ENCODE data around the gene CRELD2. TPM values are rescaled to one million over a fixed set of nuclear protein-coding genes. Genes with fewer than 3 reads are reported as not detected.

Gene CRELD2
- total and polyA plus RNA-seq, 2 experiments from 2014 or later = 35.7 to 47.7 TPM

DNA sequence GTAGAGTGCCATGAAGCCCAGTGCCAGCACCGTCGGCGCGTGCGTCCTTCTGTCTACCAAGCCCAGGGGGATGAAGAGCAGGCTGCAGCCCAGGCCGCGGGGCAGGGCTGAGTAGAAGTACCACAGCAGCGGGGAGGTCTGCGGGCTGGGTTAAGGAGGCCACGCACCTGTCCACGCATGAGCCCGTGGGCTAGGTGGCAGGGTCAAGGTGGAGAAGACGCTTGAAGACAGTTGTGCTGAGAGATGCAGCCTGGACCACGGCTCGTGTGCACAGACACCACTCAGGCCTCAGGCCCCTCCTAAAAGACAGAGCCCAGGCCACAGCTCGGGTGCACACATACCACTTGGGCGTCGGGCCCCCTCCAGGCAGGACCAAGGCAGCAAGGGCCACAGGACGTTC lies 10.6 kb upstream of the CRELD2 start:
- no peak overlapping the region for H3K4me2 ChIP-seq
- H3K27me3 ChIP-seq (ENCODE audit: insufficient read depth) = no peaks in the 10 kb centered on the region
- Mint-ChIP-seq H3K4me3 (no peak overlapping the region), H3K4me1 (no peaks in the 10 kb centered on the region), H3K9me3 (no peaks in the 10 kb centered on the region), H3K27me3 (ENCODE audit: insufficient read depth, low read depth, poor library complexity) (peaks cover 16% of the 10 kb centered on the region), H3K27ac (no peak overlapping the region), H3K36me3 (ENCODE audit: low read depth) (peaks cover 28% of the 10 kb centered on the region)
- no peak overlapping the region for H3K4me3 ChIP-seq
- H3K9me2 ChIP-seq (ENCODE audit: insufficient read depth) = no peaks in the 10 kb centered on the region
- H3K36me3 ChIP-seq (ENCODE audit: insufficient read depth) = no peaks in the 10 kb centered on the region
- no peak for ATAC-seq
- TF ChIP-seq, protein P1, sequence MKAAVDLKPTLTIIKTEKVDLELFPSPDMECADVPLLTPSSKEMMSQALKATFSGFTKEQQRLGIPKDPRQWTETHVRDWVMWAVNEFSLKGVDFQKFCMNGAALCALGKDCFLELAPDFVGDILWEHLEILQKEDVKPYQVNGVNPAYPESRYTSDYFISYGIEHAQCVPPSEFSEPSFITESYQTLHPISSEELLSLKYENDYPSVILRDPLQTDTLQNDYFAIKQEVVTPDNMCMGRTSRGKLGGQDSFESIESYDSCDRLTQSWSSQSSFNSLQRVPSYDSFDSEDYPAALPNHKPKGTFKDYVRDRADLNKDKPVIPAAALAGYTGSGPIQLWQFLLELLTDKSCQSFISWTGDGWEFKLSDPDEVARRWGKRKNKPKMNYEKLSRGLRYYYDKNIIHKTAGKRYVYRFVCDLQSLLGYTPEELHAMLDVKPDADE (IDR thresholded peaks at IDR 0.05) = no peak
- TF ChIP-seq, protein P2, sequence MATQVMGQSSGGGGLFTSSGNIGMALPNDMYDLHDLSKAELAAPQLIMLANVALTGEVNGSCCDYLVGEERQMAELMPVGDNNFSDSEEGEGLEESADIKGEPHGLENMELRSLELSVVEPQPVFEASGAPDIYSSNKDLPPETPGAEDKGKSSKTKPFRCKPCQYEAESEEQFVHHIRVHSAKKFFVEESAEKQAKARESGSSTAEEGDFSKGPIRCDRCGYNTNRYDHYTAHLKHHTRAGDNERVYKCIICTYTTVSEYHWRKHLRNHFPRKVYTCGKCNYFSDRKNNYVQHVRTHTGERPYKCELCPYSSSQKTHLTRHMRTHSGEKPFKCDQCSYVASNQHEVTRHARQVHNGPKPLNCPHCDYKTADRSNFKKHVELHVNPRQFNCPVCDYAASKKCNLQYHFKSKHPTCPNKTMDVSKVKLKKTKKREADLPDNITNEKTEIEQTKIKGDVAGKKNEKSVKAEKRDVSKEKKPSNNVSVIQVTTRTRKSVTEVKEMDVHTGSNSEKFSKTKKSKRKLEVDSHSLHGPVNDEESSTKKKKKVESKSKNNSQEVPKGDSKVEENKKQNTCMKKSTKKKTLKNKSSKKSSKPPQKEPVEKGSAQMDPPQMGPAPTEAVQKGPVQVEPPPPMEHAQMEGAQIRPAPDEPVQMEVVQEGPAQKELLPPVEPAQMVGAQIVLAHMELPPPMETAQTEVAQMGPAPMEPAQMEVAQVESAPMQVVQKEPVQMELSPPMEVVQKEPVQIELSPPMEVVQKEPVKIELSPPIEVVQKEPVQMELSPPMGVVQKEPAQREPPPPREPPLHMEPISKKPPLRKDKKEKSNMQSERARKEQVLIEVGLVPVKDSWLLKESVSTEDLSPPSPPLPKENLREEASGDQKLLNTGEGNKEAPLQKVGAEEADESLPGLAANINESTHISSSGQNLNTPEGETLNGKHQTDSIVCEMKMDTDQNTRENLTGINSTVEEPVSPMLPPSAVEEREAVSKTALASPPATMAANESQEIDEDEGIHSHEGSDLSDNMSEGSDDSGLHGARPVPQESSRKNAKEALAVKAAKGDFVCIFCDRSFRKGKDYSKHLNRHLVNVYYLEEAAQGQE (IDR thresholded peaks at IDR 0.05; ENCODE audit: unreplicated experiment) = no peak
- TF ChIP-seq, protein P3, sequence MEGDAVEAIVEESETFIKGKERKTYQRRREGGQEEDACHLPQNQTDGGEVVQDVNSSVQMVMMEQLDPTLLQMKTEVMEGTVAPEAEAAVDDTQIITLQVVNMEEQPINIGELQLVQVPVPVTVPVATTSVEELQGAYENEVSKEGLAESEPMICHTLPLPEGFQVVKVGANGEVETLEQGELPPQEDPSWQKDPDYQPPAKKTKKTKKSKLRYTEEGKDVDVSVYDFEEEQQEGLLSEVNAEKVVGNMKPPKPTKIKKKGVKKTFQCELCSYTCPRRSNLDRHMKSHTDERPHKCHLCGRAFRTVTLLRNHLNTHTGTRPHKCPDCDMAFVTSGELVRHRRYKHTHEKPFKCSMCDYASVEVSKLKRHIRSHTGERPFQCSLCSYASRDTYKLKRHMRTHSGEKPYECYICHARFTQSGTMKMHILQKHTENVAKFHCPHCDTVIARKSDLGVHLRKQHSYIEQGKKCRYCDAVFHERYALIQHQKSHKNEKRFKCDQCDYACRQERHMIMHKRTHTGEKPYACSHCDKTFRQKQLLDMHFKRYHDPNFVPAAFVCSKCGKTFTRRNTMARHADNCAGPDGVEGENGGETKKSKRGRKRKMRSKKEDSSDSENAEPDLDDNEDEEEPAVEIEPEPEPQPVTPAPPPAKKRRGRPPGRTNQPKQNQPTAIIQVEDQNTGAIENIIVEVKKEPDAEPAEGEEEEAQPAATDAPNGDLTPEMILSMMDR (conservative IDR thresholded peaks at IDR 0.05; ENCODE audit: low read depth in 2 of 2) = no peak
- TF ChIP-seq POLR2AphosphoS5 (IDR thresholded peaks at IDR 0.05; ENCODE audit: low read depth) (no peak), ZNF331 (CRISPR knock-in tag; IDR thresholded peaks at IDR 0.05; ENCODE audit: low read depth) (no peak), EZH2phosphoT487 (IDR thresholded peaks at IDR 0.05; ENCODE audit: unreplicated experiment) (no peak), CREB1 (CRISPR knock-in tag; IDR thresholded peaks at IDR 0.05; ENCODE audit: low read depth) (no peak), EZH2 (IDR thresholded peaks at IDR 0.05; ENCODE audit: low read depth, unreplicated experiment) (no peak), ZNF114 (CRISPR knock-in tag; IDR thresholded peaks at IDR 0.05) (no peak), NANOG (IDR thresholded peaks at IDR 0.05; ENCODE audit: borderline replicate concordance) (no peak), STAT1 (IDR thresholded peaks at IDR 0.05; ENCODE audit: unreplicated experiment) (no peak), JUNB (IDR thresholded peaks at IDR 0.05; ENCODE audit: unreplicated experiment) (no peak)
- TF ChIP-seq, protein P4, sequence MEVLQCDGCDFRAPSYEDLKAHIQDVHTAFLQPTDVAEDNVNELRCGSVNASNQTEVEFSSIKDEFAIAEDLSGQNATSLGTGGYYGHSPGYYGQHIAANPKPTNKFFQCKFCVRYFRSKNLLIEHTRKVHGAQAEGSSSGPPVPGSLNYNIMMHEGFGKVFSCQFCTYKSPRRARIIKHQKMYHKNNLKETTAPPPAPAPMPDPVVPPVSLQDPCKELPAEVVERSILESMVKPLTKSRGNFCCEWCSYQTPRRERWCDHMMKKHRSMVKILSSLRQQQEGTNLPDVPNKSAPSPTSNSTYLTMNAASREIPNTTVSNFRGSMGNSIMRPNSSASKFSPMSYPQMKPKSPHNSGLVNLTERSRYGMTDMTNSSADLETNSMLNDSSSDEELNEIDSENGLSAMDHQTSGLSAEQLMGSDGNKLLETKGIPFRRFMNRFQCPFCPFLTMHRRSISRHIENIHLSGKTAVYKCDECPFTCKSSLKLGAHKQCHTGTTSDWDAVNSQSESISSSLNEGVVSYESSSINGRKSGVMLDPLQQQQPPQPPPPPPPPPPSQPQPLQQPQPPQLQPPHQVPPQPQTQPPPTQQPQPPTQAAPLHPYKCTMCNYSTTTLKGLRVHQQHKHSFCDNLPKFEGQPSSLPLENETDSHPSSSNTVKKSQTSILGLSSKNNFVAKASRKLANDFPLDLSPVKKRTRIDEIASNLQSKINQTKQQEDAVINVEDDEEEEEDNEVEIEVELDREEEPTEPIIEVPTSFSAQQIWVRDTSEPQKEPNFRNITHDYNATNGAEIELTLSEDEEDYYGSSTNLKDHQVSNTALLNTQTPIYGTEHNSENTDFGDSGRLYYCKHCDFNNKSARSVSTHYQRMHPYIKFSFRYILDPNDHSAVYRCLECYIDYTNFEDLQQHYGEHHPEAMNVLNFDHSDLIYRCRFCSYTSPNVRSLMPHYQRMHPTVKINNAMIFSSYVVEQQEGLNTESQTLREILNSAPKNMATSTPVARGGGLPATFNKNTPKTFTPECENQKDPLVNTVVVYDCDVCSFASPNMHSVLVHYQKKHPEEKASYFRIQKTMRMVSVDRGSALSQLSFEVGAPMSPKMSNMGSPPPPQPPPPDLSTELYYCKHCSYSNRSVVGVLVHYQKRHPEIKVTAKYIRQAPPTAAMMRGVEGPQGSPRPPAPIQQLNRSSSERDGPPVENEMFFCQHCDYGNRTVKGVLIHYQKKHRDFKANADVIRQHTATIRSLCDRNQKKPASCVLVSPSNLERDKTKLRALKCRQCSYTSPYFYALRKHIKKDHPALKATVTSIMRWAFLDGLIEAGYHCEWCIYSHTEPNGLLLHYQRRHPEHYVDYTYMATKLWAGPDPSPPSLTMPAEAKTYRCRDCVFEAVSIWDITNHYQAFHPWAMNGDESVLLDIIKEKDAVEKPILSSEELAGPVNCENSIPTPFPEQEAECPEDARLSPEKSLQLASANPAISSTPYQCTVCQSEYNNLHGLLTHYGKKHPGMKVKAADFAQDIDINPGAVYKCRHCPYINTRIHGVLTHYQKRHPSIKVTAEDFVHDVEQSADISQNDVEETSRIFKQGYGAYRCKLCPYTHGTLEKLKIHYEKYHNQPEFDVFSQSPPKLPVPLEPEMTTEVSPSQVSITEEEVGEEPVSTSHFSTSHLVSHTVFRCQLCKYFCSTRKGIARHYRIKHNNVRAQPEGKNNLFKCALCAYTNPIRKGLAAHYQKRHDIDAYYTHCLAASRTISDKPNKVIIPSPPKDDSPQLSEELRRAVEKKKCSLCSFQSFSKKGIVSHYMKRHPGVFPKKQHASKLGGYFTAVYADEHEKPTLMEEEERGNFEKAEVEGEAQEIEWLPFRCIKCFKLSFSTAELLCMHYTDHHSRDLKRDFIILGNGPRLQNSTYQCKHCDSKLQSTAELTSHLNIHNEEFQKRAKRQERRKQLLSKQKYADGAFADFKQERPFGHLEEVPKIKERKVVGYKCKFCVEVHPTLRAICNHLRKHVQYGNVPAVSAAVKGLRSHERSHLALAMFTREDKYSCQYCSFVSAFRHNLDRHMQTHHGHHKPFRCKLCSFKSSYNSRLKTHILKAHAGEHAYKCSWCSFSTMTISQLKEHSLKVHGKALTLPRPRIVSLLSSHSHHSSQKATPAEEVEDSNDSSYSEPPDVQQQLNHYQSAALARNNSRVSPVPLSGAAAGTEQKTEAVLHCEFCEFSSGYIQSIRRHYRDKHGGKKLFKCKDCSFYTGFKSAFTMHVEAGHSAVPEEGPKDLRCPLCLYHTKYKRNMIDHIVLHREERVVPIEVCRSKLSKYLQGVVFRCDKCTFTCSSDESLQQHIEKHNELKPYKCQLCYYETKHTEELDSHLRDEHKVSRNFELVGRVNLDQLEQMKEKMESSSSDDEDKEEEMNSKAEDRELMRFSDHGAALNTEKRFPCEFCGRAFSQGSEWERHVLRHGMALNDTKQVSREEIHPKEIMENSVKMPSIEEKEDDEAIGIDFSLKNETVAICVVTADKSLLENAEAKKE (CRISPR knock-in tag; IDR thresholded peaks at IDR 0.05) = no peak
- H3K4me1 ChIP-seq (ENCODE audit: insufficient read depth) = no peaks in the 10 kb centered on the region
- H4K20me1 ChIP-seq (replicated peaks; ENCODE audit: insufficient read depth) = no peaks in the 10 kb centered on the region
- peaks cover 5% of the 10 kb centered on the region; the same call in 1 of the 2 replicates for H3F3A ChIP-seq (replicated peaks; ENCODE audit: low read depth)
- no peak overlapping the region for H2AFZ ChIP-seq
- no peak overlapping the region for H3K27ac ChIP-seq (ENCODE audit: low read depth)
- no peaks in the 10 kb centered on the region for H3K79me2 ChIP-seq (replicated peaks; ENCODE audit: insufficient read depth)
- DNase-seq (ENCODE audit: low spot score) = no peak

All from GM23338 (cell line).